GM21360 (cell line): ENCODE measurements around the gene TMEM239.
"Not testable (repeated sequence)": the region's sequence is repeated elsewhere in the genome, so short reads cannot be mapped to it uniquely, and the experiment has no call there.

Experiments used
- ATAC-seq: cut with Tn5 transposase; IDR thresholded peaks from one replicate; pipeline ENCODE4 v1.9.1; 2021; ENCODE audit warnings: mild to moderate bottlenecking, moderate library complexity; ENCODE audit not compliant: unreplicated experiment

Gene TMEM239

GRCh38 chr20:2799688-2800520, 16.3 kb upstream of the TMEM239 start:
- ATAC-seq: no peak

DNA sequence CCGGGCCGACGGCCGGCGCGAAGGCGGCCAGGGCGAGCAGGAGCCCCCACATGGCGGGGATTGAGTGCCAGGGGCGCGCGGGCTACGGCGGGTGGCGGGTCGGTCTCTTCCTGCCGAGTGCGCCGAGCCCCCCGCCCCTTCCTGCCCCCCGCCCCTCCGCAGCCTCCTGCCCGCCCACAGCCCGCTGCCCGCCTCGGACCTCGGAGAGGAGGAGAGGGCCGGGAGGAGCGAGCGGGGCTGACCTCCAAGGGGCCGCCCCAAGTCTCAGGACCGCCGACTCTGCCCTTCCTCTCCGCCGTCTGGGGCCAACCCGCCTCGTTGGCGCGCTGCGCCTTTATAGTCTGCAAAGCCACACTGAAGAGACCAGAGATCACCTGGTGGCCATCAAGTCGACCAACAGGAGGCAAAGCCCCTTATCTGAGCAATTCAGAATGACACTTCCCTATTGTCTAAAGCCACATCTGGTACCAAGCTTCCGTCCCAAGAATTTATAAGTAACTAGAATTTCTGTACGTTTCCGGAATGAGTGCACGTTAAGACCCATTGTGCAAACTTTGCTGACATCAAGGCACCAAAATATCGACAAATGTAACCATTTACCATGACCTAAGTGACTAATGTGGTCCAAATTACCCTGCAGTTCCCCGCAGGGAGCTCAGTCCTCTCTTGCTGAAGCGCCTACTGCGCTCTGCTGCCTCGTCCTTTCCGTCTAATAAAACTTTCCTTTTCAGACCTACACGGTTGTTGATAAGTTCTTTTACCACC, 15.5 kb upstream of the TMEM239 start, which contains the start of gene CPXM1:
TSS of gene CPXM1 (minus strand) at position 107 of the 765 bp plus-strand sequence. CDS start at position 52, 55 bp downstream.
- no peak for ATAC-seq

GRCh38 chr20:2801286-2801728, 14.9 kb upstream of the TMEM239 start:
- ATAC-seq: no peak

- no peak for ATAC-seq
These were observed 11.9 kb upstream of the TMEM239 start for GRCh38 chr20:2804041-2804828.

GRCh38 chr20:2804852-2805688, 11.1 kb upstream of the TMEM239 start:
- ATAC-seq: no peak

DNA sequence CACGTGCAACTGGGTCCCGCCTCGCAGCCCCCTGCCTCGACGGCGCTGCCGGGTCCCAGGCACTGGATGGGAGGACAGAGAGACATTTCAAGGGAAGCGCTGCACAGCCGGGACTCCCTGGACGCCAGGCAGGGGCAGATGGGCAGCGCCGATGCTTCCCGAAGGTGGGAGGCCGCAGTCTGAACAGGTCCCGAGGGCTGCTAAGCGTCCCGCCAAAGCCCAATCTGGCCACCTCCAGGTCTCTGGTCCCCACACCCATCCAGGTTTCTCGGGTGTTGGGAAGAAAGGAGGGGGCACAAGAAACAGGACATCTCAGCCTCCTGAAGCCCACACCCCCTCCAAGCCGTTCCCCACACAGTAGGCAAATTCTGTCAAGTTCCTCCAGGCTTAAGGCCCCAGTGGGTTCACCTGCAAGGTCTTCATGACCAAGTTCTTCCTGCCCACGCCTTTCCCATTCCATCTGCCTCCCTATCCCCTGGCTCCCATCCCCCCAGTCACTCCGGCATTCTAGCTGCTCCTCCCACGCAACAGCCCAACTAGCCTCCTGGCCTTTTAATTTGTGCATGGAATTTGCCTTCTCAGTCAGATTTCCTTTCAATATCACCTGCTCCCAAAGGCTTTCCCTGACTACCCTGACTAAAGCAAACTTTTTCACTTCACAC, 10.3 kb upstream of the TMEM239 start:
- ATAC-seq: no peak

GRCh38 chr20:2806351-2806701, 9.8 kb upstream of the TMEM239 start:
- ATAC-seq: no peak

DNA sequence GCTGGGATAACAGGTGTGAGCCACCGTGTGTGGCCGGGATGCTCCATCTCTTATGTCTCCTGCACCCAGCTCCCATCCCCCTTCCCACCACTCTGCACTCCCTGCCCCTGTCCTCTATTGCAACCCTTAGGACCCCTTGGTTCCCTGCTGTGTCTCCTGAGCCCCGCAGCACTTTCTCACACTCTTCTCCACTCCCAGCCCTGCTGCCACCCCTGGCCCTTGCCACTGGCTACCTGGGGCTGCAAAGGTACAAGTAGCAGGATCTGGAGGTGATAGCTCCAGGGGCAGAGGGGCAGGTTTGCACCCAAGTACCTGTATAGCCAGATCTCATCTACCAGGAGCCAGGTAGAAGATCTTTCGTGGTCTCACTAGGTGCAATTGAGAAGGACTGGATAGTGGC, 9.1 kb upstream of the TMEM239 start:
- ATAC-seq: no peak

- not testable (repeated sequence) for ATAC-seq
These were observed 8.2 kb upstream of the TMEM239 start for GRCh38 chr20:2807929-2808328.

- no peak for ATAC-seq
These were observed 6.5 kb upstream of the TMEM239 start for GRCh38 chr20:2809690-2810089.

DNA sequence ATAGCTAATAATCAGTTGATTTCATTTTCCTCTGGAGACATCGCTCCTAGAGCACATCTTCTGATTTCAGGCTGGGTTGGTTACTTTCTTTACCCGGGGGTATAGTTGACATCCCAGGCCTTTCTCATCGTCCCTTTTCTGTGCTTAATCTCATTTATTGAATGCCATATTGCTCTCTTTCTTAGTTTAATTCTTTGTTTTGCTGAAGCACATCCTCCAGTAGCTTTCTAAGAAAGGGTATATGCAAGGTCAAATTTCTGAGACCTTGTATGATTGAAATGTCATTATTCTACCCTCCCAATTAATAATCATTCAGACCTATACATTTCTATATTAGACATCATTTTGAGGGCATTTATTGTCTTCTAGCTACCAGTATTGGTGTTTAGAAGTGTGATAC, 4.0 kb upstream of the TMEM239 start:
- ATAC-seq: no peak

DNA sequence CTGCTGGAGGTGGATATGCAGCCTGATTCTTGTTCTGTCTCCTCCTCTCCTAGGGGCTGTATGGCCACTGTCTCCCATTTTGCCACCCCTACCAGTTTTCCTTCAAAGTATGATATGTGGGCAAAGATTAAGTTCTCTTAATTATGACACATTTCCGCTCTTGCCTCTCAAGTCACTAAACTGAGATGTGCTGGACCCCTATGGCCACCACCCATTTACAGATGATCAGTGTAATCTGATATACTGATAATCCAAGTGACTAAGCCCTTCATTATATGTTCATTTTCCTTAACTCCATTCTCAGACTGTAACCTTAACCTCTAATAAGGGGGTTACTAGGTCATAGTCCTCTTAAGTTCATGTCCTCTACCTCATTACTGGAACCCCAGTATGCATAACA, 2.1 kb upstream of the TMEM239 start:
- no peak for ATAC-seq

- no peak for ATAC-seq
These were observed 1.5 kb upstream of the TMEM239 start, which contains the start of gene C20orf141 for GRCh38 chr20:2814587-2815051. C20orf141 (plus strand) TSS chr20:2814987; CDS start chr20:2815185, 198 bp downstream.

DNA sequence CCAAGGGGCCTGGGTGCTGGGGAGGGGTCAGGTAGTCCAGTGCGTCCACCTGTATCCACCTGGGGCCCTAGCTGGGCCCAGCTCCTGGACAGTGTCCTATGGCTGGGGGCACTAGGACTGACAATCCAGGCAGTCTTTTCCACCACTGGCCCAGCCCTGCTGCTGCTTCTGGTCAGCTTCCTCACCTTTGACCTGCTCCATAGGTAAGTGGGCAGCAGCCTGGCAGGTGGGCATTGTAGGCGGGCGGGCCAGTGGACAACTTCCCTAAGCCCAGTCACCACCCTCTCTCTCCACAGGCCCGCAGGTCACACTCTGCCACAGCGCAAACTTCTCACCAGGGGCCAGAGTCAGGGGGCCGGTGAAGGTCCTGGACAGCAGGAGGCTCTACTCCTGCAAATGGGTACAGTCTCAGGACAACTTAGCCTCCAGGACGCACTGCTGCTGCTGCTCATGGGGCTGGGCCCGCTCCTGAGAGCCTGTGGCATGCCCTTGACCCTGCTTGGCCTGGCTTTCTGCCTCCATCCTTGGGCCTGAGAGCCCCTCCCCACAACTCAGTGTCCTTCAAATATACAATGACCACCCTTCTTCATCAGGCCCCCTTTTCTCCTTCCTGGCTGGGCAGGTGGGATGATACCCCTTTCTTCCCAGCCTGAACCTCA, 793 bp upstream of the TMEM239 start:
- no peak for ATAC-seq

DNA sequence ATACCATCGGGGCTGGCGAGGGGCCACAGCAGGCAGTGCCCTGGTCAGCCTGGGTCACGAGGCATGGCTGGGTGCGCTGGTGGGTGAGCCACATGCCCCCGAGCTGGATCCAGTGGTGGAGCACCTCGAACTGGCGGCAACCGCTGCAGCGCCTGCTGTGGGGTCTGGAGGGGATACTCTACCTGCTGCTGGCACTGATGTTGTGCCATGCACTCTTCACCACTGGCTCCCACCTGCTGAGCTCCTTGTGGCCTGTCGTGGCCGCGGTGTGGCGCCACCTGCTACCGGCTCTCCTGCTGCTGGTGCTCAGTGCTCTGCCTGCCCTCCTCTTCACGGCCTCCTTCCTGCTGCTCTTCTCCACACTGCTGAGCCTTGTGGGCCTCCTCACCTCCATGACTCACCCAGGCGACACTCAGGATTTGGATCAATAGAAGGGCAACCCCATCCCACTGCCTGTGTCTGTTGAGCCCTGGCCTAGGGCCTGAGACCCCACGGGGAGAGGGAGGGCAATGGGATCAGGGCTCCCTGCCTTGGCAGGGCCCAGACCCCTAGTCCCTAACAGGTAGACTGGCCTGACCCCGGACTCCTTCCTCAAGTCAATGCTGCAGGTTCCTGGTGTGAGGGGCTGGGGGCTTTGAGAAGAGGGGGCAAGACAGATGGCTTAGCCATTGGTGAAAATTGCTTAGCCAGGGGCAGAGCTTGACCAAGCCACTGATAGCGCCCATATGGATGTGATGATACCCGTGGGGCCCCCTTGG, 598 bp downstream of the TMEM239 start:
- no peak for ATAC-seq

DNA sequence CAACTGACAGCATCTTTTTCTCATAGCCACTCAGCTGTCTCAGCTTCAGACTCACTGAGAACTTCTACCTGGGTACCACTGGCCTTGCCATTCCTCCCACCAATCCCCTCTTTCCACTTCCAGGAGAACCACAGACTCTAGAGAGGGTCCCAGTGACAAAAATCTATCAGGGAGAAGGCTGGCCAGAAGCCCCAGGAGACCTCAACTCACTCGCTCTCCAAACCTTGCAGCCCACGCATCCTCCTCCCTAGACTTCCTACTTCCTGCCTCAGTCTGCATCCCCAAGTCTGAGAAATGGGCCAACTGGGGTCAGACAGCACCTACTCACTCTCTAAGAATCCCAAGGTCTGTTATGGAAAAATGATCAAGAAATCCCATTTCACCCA, 1.2 kb downstream of the TMEM239 start:
- no peak for ATAC-seq

GRCh38 chr20:2817891-2818595, 1.9 kb downstream of the TMEM239 start:
- ATAC-seq: no peak
